SU-DHL-6 (cell line): Measurements from ENCODE around the gene HMGB1.

Experiments used
- H2AFZ ChIP-seq: fragments of 200-600 bp; sonication (generic); 2 replicates; pipeline ENCODE4 v1.6.1; 2014; ENCODE audit warnings: low read depth, mild to moderate bottlenecking, moderate library complexity, mixed read lengths, antibody characterized with exemption, low read length; ENCODE audit not compliant: severe bottlenecking
- H3F3A ChIP-seq: fragments of 200-600 bp; shearing (Covaris generic); 2 replicates; pipeline ENCODE4 v1.6.0; 2016; ENCODE audit warnings: antibody characterized with exemption, mild to moderate bottlenecking; ENCODE audit not compliant: insufficient read depth
- H3K27ac ChIP-seq: fragments of 200-600 bp; sonication (generic); 2 replicates; pipeline ENCODE4 v1.5.1; 2016; ENCODE audit warnings: low read depth, mild to moderate bottlenecking, low read length, moderate library complexity, mixed read lengths
- H3K27me3 ChIP-seq: fragments of 200-600 bp; sonication (generic), shearing (Covaris generic); 2 replicates; pipeline ENCODE4 v1.6.0; 2014; ENCODE audit warnings: mild to moderate bottlenecking, low read length
- H3K36me3 ChIP-seq: fragments of 200-600 bp; sonication (generic); 2 replicates; pipeline ENCODE4 v1.6.1; 2014; ENCODE audit warnings: mild to moderate bottlenecking, low read length, mixed read lengths
- H3K4me2 ChIP-seq: fragments of 300-600, 200-600 bp; shearing (Covaris generic), sonication (generic); 2 replicates; pipeline ENCODE4 v1.6.0; 2014; ENCODE audit warnings: low read length, low read depth, mild to moderate bottlenecking; ENCODE audit not compliant: poor library complexity, severe bottlenecking
- H3K4me3 ChIP-seq: fragments of 200-600 bp; sonication (generic); 2 replicates; pipeline ENCODE4 v1.5.1; 2014; ENCODE audit warnings: antibody characterized with exemption, low read length, mild to moderate bottlenecking, mixed read lengths; ENCODE audit not compliant: insufficient read depth, poor library complexity, severe bottlenecking
- H3K79me2 ChIP-seq: fragments of 200-600 bp; sonication (generic); 2 replicates; pipeline ENCODE4 v1.6.1; 2014; ENCODE audit warnings: mild to moderate bottlenecking, low read length, moderate library complexity; ENCODE audit not compliant: insufficient read depth
- H3K9ac ChIP-seq: fragments of 200-600 bp; sonication (generic); 2 replicates; pipeline ENCODE4 v1.7.0; 2014; ENCODE audit warnings: mild to moderate bottlenecking, low read length
- H3K9me2 ChIP-seq: fragments of 200-600 bp; sonication (generic); replicated peaks from 2 replicates; pipeline ENCODE4 v1.6.1; 2014; ENCODE audit warnings: low read length; ENCODE audit not compliant: insufficient read depth
- H3K9me3 ChIP-seq: fragments of 200-600 bp; sonication (generic); 2 replicates; pipeline ENCODE4 v1.6.1; 2014; ENCODE audit warnings: low read length, mixed read lengths; ENCODE audit not compliant: insufficient read depth
- H4K20me1 ChIP-seq: fragments of 200-600 bp; sonication (generic); 2 replicates; pipeline ENCODE4 v1.6.1; 2014; ENCODE audit warnings: low read depth, mild to moderate bottlenecking, antibody characterized with exemption, low read length, moderate library complexity, mixed read lengths
- EZH2phosphoT487 ChIP-seq: fragments of 200-600 bp; sonication (generic), shearing (Covaris generic); conservative IDR thresholded peaks from 2 replicates; pipeline ENCODE4 v1.6.1; 2018; ENCODE audit warnings: mild to moderate bottlenecking, antibody characterized with exemption, low read length, moderate library complexity, mixed read lengths
- TF ChIP-seq, protein P1 (sequence below): fragments of 200-600 bp; sonication (generic); IDR thresholded peaks from one replicate; pipeline ENCODE4 v1.5.1; 2017; ENCODE audit warnings: antibody characterized with exemption, mild to moderate bottlenecking, low read length, moderate library complexity; ENCODE audit not compliant: insufficient read depth, poor library complexity, severe bottlenecking

The HMGB1 gene

DNA sequence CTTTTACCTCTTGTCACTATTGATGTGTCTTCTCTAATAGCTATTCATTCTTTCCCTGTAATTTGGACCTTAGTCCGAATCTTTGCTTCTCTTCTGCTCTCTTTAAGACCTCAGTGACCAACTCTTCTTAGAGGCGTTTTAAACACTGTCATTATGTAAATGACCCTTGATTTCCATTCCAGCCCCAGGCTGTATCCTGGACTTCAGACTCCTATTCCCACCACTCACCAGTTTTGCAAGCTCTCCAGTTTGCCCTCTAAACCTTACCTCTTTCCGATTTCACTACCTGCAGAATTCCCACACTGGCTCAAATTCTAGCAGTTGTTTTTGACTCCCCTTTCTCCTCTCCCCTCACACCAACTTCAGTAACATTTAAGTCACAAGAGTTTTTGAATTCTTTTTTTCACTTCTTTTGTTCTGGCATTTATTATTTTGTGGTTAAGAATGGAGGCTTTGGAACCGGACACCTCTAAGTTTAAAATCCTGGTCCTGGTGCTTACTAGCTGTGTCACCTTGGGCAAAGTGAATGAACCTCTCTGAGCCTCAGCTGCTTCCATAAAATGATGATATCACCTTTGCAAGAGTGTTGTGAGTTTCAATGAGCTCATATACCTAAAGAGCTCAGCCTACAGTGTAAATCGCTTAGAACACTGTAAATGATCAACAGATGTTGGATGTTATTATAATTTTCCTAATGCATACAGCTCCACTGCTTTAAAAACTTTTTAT lies 13.6 kb upstream of the HMGB1 start:
- no peak overlapping the region for H3K4me3 ChIP-seq
- H4K20me1 ChIP-seq = no peaks in the 10 kb centered on the region
- H3K36me3 ChIP-seq = no peaks in the 10 kb centered on the region
- H3K4me2 ChIP-seq = no peak overlapping the region
- H3F3A ChIP-seq = no peaks in the 10 kb centered on the region
- no peak overlapping the region for H3K27ac ChIP-seq
- no peak overlapping the region for H2AFZ ChIP-seq
- H3K27me3 ChIP-seq = no peaks in the 10 kb centered on the region
- no peaks in the 10 kb centered on the region for H3K9me3 ChIP-seq
- H3K79me2 ChIP-seq = no peaks in the 10 kb centered on the region
- H3K9ac ChIP-seq = no peak overlapping the region
- no peaks in the 10 kb centered on the region for H3K9me2 ChIP-seq
- TF ChIP-seq, protein P1, sequence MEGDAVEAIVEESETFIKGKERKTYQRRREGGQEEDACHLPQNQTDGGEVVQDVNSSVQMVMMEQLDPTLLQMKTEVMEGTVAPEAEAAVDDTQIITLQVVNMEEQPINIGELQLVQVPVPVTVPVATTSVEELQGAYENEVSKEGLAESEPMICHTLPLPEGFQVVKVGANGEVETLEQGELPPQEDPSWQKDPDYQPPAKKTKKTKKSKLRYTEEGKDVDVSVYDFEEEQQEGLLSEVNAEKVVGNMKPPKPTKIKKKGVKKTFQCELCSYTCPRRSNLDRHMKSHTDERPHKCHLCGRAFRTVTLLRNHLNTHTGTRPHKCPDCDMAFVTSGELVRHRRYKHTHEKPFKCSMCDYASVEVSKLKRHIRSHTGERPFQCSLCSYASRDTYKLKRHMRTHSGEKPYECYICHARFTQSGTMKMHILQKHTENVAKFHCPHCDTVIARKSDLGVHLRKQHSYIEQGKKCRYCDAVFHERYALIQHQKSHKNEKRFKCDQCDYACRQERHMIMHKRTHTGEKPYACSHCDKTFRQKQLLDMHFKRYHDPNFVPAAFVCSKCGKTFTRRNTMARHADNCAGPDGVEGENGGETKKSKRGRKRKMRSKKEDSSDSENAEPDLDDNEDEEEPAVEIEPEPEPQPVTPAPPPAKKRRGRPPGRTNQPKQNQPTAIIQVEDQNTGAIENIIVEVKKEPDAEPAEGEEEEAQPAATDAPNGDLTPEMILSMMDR = no peak
- TF ChIP-seq EZH2phosphoT487 = no peak

DNA sequence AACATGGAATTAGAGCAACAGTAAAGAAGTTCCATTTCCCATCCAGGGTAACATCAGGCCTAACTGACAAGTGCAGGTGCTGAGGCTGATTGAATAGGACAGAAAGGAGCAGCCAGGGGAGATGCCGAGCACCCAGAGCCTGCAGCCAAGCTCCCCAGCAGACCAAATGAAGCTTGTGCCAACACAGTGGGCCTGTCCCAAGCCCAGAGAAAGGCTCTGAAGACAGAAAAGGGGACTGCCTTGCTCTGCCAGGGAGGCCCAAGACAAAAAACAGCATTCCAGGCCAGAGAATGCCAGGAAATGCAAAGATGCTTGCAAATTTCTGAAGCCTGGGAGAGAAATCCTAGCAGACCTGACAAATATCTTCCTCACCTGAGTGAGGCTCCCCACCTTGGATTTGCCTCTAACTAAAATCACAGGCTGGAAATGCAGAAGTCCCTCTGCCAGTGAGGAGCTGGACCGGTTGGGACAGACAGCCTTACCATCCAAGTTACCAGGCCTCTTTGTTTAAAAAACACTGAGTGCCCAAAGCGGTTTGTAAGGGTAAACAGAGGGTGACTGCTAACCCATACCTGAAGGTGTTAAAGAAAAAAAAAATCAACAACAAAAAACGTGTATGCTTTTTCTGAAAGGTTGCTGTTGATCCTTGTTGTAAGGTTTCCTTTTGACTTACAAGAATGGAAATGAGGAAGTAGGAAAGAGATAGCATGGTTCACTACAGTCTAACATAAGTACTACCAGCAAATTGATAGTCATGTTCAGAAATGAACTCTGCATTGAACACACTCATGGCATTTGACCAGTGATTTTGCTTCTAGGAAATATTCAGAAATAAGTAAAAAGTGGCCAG lies 11.8 kb upstream of the HMGB1 start:
- H3K36me3 ChIP-seq = no peaks in the 10 kb centered on the region
- no peaks in the 10 kb centered on the region for H4K20me1 ChIP-seq
- TF ChIP-seq, protein P1 = no peak
- no peak for TF ChIP-seq EZH2phosphoT487
- H3F3A ChIP-seq = no peaks in the 10 kb centered on the region
- H3K4me3 ChIP-seq = no peak overlapping the region
- no peak overlapping the region for H2AFZ ChIP-seq
- no peaks in the 10 kb centered on the region for H3K79me2 ChIP-seq
- no peak overlapping the region for H3K9ac ChIP-seq
- no peak overlapping the region for H3K27ac ChIP-seq
- H3K9me2 ChIP-seq = no peaks in the 10 kb centered on the region
- H3K9me3 ChIP-seq = no peaks in the 10 kb centered on the region
- no peak overlapping the region for H3K4me2 ChIP-seq
- no peaks in the 10 kb centered on the region for H3K27me3 ChIP-seq

DNA sequence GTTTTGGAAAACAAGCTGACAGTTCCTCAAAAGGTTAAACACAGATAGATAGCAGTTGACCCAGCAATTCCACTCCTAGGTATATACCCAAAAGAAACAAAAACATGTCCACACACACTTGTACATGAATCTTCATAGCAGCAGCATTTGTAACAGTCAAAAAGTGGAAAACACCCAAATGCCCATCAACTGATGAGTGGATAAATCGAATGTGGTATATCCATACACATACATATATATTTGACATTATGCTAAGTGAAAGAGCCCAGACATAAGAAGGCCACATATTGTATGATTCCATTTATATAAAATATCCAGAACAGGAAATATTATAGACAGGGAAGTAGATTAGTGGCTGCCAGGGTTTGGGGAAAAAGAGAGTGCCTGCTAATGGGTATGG lies 7.9 kb upstream of the HMGB1 start:
- H3F3A ChIP-seq = no peaks in the 10 kb centered on the region
- TF ChIP-seq, protein P1 = no peak
- TF ChIP-seq EZH2phosphoT487 = no peak
- no peaks in the 10 kb centered on the region for H3K79me2 ChIP-seq
- H3K27me3 ChIP-seq = no peaks in the 10 kb centered on the region
- no peaks in the 10 kb centered on the region for H3K9me3 ChIP-seq
- H3K4me3 ChIP-seq = no peak overlapping the region
- no peaks in the 10 kb centered on the region for H3K9me2 ChIP-seq
- H3K4me2 ChIP-seq = no peak overlapping the region
- no peak overlapping the region for H3K27ac ChIP-seq
- H4K20me1 ChIP-seq = no peaks in the 10 kb centered on the region
- no peak overlapping the region for H2AFZ ChIP-seq
- no peak overlapping the region for H3K9ac ChIP-seq
- H3K36me3 ChIP-seq = no peaks in the 10 kb centered on the region
